ENCODE measurements around the gene AKNA.
A peak's percentile ranks its signal among the peaks of the same experiment; 100 is the strongest.

- TF ChIP-seq KAT7 (CRISPR knock-in tag; IDR thresholded peaks at IDR 0.05; ENCODE audit: borderline replicate concordance): no peak
- TF ChIP-seq ZNF317 (CRISPR knock-in tag; IDR thresholded peaks at IDR 0.05; ENCODE audit: borderline replicate concordance, low read depth): no peak
- TF ChIP-seq JUN (CRISPR knock-in tag; IDR thresholded peaks at IDR 0.05): no peak
- TF ChIP-seq PRDM15 (CRISPR knock-in tag; IDR thresholded peaks at IDR 0.05): no peak
- TF ChIP-seq E2F4 (CRISPR knock-in tag; IDR thresholded peaks at IDR 0.05; ENCODE audit: borderline replicate concordance, low read depth): no peak
- no peak for TF ChIP-seq CTCF (IDR thresholded peaks at IDR 0.05)
- no peak for TF ChIP-seq TEAD4 (CRISPR knock-in tag; IDR thresholded peaks at IDR 0.05)
- TF ChIP-seq FOXK1 (CRISPR knock-in tag; IDR thresholded peaks at IDR 0.05): no peak
- TF ChIP-seq RELA (CRISPR knock-in tag; IDR thresholded peaks at IDR 0.05; ENCODE audit: borderline replicate concordance): no peak
- TF ChIP-seq ATF1 (CRISPR knock-in tag; IDR thresholded peaks at IDR 0.05): 0 out of 2 replicates have a peak, but pooled peaks have one; percentile 47
- no peak for TF ChIP-seq USF2 (CRISPR knock-in tag; IDR thresholded peaks at IDR 0.05)
These were observed 44.2 kb downstream of the AKNA start for GRCh38 chr9:114343471-114344187.
